SJCRH30 (cell line): ENCODE results near the gene LGALS16. TPM values are rescaled to one million over a fixed set of nuclear protein-coding genes. Genes with fewer than 3 reads are reported as not detected.
"Not testable (repeated sequence)": the region's sequence is repeated elsewhere in the genome, so short reads cannot be mapped to it uniquely, and the experiment has no call there.

Experiments used
- DNase-seq, 2 experiments: peaks; one replicate each; pipeline ENCODE4 v3.0.0-alpha.2; 2015 to 2020
- H3K27ac ChIP-seq: fragments of 250-450 bp; sonication (Bioruptor Pico); 2 replicates; pipeline ENCODE4 v1.5.1; 2020; ENCODE audit warnings: mild to moderate bottlenecking, moderate library complexity
- H3K27me3 ChIP-seq: fragments of 250-450 bp; sonication (Bioruptor Pico); 2 replicates; pipeline ENCODE4 v1.5.1; 2020; ENCODE audit warnings: mild to moderate bottlenecking, moderate library complexity
- H3K36me3 ChIP-seq: fragments of 250-450 bp; sonication (Bioruptor Pico); 2 replicates; pipeline ENCODE4 v1.5.1; 2020; ENCODE audit warnings: mild to moderate bottlenecking, moderate library complexity
- H3K4me1 ChIP-seq: fragments of 250-450 bp; sonication (Bioruptor Pico); 2 replicates; pipeline ENCODE4 v1.5.1; 2020; ENCODE audit warnings: mild to moderate bottlenecking, moderate library complexity
- H3K4me3 ChIP-seq: fragments of 250-450 bp; sonication (Bioruptor Pico); 2 replicates; pipeline ENCODE4 v1.5.1; 2020; ENCODE audit warnings: mild to moderate bottlenecking, moderate library complexity
- H3K9me3 ChIP-seq: fragments of 250-450 bp; sonication (Bioruptor Pico); replicated peaks from 2 replicates; pipeline ENCODE4 v1.5.1; 2020; ENCODE audit warnings: mild to moderate bottlenecking, moderate library complexity
- total RNA-seq: library from RNA; depleted of rRNA; stranded (reverse); fragments of >200 nt; shearing (Covaris generic); gene quantifications from 2 replicates; pipeline ENCODE4 v1.2.3, GENCODE V29; 2014

Gene LGALS16
- total RNA-seq, 1 experiment from 2014 or later: not detected

DNA sequence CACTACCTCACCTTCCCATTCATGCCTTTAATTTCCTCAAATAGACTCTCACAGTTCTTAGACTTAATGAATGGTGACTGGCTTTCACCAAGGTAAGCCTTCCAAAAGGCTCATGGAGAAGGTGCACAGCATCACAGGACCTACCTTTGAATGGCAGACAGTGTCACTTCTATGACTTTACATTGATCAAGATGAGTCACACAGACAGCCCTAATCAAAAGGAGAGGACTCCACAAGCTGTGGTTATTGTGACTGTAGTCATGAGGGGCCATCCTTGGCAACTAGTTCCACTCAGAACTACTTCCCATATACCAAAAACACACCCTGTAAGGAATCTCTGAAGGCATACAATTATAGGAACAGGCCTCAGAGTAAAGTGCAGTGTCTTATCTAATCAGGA is 5.9 kb downstream of the LGALS16 start:
- H3K27ac ChIP-seq: no peak overlapping the region
- H3K36me3 ChIP-seq: no peaks in the 10 kb centered on the region
- no peak overlapping the region for H3K4me3 ChIP-seq
- H3K4me1 ChIP-seq: no peaks in the 10 kb centered on the region
- peaks cover 3% of the 10 kb centered on the region; the same call in 1 of the 2 replicates for H3K27me3 ChIP-seq
- no peak for DNase-seq
- peaks cover 3% of the 10 kb centered on the region; the same call in 1 of the 2 replicates for H3K9me3 ChIP-seq

DNA sequence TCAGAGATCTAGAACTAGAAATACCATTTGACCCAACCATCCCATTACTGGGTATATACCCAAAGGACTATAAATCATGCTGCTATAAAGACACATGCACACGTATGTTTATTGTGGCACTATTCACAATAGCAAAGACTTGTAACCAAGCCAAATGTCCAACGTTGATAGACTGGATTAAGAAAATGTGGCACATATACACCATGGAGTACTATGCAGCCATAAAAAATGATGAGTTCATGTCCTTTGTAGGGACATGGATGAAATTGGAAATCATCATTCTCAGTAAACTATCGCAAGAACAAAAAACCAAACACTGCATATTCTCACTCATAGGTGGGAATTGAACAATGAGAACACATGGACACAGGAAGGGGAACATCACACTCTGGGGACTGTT is 14.1 kb downstream of the LGALS16 start:
- not testable (repeated sequence) for H3K4me1 ChIP-seq

DNA sequence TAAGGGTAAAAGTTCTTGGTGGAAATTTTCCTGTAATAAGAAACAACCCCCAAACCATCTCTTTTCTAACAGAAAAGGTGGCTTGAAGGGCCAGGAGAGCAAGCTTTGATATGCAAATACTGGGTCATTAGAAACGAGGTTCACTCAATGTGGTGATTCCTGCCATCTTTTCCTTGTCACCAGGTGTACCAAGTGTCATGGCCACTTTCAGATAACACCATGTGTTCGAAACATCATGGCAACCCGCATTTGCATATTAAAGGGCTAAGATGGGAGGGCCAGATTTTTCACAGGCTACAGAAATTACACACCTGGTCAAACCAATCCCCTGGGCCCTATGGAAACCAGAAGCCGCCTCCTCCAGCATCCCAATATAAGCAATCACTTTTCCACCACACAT is 15.3 kb downstream of the LGALS16 start:
- Histone ChIP-seq H3K4me1 (no peaks in the 10 kb centered on the region), H3K4me3 (no peak overlapping the region), H3K36me3 (no peaks in the 10 kb centered on the region), H3K27ac (no peak overlapping the region), H3K27me3 (no peaks in the 10 kb centered on the region), H3K9me3 (no peaks in the 10 kb centered on the region)
- DNase-seq: no peak

More for the DNA sequence above, 14.1 kb downstream of the LGALS16 start:
- not testable (repeated sequence) for H3K4me3 ChIP-seq, H3K9me3 ChIP-seq, H3K27me3 ChIP-seq, DNase-seq, H3K36me3 ChIP-seq, H3K27ac ChIP-seq

DNA sequence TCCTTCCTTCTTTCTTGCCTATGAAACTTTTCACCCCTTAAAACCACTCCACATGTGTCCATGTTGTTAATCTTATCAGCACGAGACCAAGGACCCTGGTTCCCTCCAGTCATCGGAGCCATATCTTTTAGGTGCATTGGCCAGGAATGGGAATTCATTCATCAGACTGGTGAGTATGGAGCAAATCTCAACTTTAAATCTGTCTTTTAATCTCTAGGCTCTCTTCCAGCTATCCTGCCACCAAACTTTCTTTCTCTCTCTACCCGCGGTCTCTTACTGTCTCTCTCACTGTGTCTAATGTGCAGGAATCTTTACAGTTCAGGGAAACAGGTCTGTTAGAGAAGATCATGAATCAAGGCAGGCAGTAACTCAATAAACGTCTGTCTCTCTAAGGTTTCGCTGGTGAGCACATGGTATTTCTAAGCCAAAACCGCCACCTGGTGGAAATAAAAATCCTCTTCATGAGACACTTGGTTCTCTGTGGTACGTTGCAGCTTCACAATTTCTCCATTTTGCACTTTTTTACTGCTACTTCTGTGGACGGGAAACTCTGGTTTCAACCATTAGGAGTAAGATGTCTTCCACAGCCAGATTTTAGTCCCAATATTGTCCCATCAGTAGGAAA is 16.1 kb downstream of the LGALS16 start:
- Histone ChIP-seq H3K27me3 (no peaks in the 10 kb centered on the region), H3K27ac (no peak overlapping the region), H3K4me1 (no peaks in the 10 kb centered on the region), H3K9me3 (no peaks in the 10 kb centered on the region), H3K36me3 (no peaks in the 10 kb centered on the region), H3K4me3 (no peak overlapping the region)
- peak; percentile 52 to 85 for DNase-seq

DNA sequence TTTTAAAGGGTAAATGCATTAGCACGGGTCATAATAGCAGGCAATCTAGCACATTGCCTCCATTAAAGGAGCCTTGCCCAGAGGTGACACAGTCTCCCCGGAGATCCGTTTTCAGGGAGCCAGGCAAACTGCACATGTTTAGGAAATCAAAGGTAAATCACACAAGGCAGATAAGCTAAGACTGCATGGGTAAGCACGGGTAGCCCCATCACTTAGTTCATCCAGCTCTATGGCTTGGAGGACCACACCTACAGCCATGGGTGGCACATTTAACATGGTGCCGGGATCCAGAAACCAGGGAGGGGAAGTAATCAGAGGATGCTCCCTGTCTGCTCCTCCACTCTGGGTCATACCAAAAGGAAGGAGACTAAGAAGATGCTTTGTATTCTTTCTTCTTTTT is 16.8 kb downstream of the LGALS16 start:
- Histone ChIP-seq H3K36me3 (no peaks in the 10 kb centered on the region), H3K27me3 (no peaks in the 10 kb centered on the region), H3K4me1 (peaks cover 5% of the 10 kb centered on the region), H3K9me3 (no peaks in the 10 kb centered on the region), H3K4me3 (no peak overlapping the region), H3K27ac (no peak overlapping the region)
- DNase-seq: no peak

DNA sequence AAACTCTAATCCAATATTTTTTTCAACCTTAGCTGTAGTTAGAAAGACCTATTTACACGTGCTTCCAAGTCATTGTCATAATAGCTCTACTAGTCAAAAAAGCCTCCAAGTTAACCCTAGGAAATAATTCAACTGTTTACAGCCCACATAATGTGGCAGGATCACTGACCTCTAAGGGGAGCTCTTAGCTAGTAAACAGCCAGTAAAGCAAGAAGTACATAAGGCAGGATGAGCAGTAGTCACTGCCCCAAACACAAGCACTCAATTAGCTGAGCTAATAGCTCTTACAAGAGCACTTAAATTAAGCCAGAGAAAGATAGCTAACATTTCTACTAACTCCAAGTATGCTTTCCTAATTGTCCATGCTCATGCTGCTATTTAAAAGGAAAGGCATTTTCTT is 18.1 kb downstream of the LGALS16 start:
- not testable (repeated sequence) for H3K36me3 ChIP-seq, H3K4me3 ChIP-seq, H3K27ac ChIP-seq, H3K9me3 ChIP-seq, H3K27me3 ChIP-seq
- DNase-seq: peak in 1 of 2 experiments; percentile 50
- H3K4me1 ChIP-seq: peaks cover 18% of the 10 kb centered on the region

DNA sequence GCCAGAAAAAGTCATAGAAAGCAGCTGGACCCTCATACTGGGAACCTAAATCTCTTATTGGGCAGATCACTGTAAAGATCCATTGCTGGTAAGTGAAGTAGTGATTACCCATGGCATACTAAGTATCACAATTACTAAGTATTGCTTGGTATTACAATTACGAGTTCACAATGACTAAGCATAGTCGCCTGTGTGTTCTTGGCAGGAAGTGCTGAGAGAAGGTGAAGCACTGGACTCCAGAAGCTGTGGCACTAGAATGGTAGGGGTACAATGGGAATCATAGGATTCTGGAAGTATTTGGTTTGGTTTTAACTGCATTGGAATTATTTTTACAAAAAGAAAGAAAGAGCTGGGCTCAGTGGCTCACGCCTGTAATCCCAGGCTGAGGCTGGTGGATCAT is 20.3 kb downstream of the LGALS16 start:
- H3K27ac ChIP-seq: no peak overlapping the region
- no peaks in the 10 kb centered on the region for H3K36me3 ChIP-seq
- H3K27me3 ChIP-seq: no peaks in the 10 kb centered on the region
- peaks cover 20% of the 10 kb centered on the region for H3K4me1 ChIP-seq
- no peak overlapping the region for H3K4me3 ChIP-seq
- no peaks in the 10 kb centered on the region for H3K9me3 ChIP-seq
- no peak for DNase-seq

DNA sequence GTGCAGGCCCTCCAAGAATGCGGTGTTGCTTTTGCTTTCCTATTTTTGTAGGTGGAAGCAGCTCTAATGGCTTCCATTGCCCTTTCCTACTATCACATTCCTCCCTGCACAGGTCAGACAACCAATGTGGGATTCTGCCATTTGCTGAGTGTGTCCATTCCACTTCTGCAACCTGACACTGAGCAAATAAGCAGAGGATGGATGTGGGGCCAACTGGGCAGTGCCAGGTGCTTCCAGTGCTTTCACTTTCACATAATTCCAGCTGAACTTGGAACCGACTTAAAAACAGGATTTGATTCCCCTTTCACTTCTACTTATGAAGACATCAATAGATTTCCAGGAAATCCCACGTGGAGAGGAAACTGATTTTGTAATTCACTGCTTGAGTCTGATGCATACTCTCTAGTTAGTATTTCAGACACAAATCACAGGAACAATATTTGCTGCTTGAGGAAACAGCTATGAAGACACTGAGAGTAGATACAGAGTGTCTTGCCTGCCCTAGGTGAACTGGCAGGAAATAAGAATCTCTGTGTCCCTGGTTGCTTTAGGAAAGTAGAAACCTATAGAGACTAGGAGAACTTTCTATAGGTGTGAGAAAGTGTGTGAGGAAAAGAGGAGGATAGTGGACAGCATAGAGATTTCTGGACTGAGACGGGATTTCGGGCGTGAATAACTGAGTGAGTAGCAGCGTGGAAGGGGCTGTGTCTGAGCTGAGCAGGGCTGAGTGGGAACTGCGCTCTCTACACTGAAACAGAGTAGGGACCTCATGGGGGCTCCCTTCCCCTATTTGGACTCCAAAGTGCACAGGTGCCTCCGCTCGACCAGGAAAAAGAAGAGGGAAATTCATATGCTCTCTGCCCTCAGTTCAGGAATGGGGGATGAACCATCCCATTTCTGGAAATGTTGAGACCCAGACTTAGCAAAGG is 22.5 kb downstream of the LGALS16 start:
- peaks cover 20% of the 10 kb centered on the region for H3K4me1 ChIP-seq
- DNase-seq: peak; percentile 71 to 82
- H3K27ac ChIP-seq: peak overlapping the region; percentile 6; the same call in 1 of the 2 replicates
- 0 out of 2 replicates have a peak, but pooled peaks cover 6% of the 10 kb centered on the region for H3K27me3 ChIP-seq
- no peaks in the 10 kb centered on the region for H3K9me3 ChIP-seq
- no peaks in the 10 kb centered on the region for H3K36me3 ChIP-seq
- H3K4me3 ChIP-seq: no peak overlapping the region

DNA sequence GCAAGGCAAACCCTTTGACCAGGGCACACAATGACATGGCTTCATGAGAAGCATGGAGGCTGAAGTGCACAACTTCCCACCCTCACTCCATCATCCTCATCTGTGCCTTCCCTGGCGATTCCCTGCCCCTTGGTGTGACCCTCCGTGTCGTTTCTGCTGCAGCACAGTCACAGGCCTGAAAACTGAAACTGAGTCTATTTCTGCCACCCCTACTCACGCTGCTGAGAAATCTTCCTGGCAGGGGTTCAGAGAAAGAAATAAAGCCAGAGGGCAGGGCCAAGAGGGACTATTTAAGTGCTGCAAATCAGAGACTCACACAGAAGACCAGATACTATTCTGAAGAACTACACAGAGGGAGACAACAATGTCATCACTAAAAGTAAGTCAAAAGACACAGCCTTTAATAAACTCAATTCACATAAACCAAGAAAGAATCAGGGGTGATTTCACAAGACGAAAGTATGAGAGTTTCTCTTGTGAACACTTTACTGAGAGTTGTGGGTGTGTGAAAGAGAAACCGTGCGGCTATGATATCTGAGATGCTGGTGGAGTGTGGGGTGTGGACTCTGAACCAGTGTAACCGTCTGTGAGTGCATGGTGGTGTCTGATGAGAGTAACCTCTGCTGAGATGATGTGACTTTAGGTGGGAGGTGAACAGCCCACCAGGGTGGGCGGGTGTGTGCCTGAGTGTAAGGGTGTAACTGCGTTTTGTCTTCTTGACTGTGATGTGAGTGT is 23.5 kb downstream of the LGALS16 start:
- Histone ChIP-seq H3K27ac (no peak overlapping the region), H3K4me3 (no peak overlapping the region), H3K9me3 (no peaks in the 10 kb centered on the region), H3K27me3 (0 out of 2 replicates have a peak, but pooled peaks cover 6% of the 10 kb centered on the region), H3K4me1 (peaks cover 23% of the 10 kb centered on the region), H3K36me3 (no peaks in the 10 kb centered on the region)
- DNase-seq: peak in 1 of 2 experiments; percentile 15

DNA sequence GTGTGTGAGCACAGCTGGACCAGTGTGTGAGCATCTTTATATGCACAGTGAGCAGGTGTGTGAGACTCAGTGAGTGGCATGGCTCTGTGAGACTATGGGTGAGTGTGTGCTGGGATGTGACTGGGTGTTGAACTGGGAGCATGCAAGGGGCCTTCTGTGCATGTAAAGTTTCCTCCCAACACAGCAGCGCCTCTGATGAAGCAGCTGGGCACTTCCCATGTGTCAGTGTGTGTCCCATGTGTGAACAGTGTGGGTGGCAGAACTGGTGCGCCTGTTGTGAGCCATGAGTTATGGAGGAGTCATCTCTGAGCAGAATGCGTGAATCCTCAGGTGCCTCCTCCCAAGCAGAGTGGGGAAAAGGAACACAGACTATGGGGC is 24.1 kb downstream of the LGALS16 start:
- H3K4me3 ChIP-seq: no peak overlapping the region
- no peak overlapping the region for H3K27ac ChIP-seq
- no peaks in the 10 kb centered on the region for H3K36me3 ChIP-seq
- H3K9me3 ChIP-seq: no peaks in the 10 kb centered on the region
- no peak for DNase-seq
- peaks cover 28% of the 10 kb centered on the region for H3K4me1 ChIP-seq
- 0 out of 2 replicates have a peak, but pooled peaks cover 6% of the 10 kb centered on the region for H3K27me3 ChIP-seq

DNA sequence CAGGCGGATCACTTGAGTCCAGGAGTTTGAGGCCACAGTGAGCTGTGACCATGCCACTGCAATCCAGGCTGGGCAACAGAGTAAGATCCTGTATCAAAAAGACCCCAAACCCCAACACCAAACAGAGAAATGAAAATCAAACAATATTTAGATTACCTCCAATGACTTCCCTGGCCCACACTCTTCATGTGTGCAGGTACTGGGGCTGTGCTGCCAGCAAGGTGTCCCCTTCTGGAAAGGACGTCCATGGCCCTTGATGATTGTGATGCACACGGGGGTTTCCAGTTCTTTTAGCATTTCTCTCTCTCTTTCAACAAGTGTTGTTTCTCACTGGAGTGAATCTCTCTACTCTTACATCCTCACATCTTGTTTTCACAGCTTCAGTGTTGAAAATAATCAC is 24.9 kb downstream of the LGALS16 start:
- no peak for DNase-seq
- Histone ChIP-seq H3K9me3 (no peaks in the 10 kb centered on the region), H3K27me3 (0 out of 2 replicates have a peak, but pooled peaks cover 6% of the 10 kb centered on the region), H3K4me3 (no peak overlapping the region), H3K36me3 (no peaks in the 10 kb centered on the region), H3K4me1 (peaks cover 28% of the 10 kb centered on the region), H3K27ac (no peak overlapping the region)

DNA sequence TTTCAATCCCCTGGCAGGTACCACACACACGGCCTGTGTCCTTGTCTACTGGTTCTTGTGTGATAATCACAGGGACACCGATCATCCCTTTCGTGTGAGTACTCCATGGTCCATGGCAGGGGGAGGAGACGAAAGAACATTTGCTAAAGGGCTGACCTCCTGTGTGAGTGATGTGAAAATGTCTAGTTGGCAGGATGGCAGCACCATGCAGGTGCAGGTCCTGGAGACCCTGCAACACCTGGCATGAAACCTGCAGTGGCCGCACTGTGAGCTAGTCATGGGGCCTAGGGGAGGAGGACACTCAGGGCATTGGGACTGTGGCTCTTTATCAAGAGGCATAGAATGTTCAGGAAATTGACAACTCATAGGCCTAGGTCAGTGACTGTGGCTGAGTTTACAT is 25.7 kb downstream of the LGALS16 start:
- no peak for DNase-seq
- no peak overlapping the region for H3K27ac ChIP-seq
- 0 out of 2 replicates have a peak, but pooled peaks cover 6% of the 10 kb centered on the region for H3K27me3 ChIP-seq
- H3K9me3 ChIP-seq: no peaks in the 10 kb centered on the region
- no peak overlapping the region for H3K4me3 ChIP-seq
- H3K36me3 ChIP-seq: no peaks in the 10 kb centered on the region
- H3K4me1 ChIP-seq: peaks cover 28% of the 10 kb centered on the region

DNA sequence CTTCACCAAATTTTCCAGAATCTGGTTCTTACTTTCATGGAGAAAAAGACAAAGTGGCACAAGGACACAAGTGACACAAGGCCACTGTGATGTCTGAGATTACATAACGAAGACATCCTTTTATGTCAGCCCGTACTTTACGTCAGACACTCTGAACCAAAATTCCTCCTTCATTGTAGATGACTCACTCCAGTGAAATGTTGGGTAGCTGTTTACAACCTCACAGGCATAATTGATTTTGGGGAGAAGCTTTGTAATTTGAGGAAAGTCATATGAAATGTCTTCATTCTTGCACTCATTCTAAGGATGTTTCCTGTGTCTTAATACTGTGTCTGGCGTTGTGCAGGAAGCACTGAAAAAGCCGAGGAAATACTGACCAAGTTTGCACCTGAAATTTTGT is 28.6 kb downstream of the LGALS16 start:
- Histone ChIP-seq H3K27ac (no peak overlapping the region), H3K9me3 (no peaks in the 10 kb centered on the region), H3K36me3 (no peaks in the 10 kb centered on the region), H3K27me3 (0 out of 2 replicates have a peak, but pooled peaks cover 6% of the 10 kb centered on the region), H3K4me1 (peaks cover 7% of the 10 kb centered on the region; the same call in 1 of the 2 replicates), H3K4me3 (no peak overlapping the region)
- DNase-seq: no peak

DNA sequence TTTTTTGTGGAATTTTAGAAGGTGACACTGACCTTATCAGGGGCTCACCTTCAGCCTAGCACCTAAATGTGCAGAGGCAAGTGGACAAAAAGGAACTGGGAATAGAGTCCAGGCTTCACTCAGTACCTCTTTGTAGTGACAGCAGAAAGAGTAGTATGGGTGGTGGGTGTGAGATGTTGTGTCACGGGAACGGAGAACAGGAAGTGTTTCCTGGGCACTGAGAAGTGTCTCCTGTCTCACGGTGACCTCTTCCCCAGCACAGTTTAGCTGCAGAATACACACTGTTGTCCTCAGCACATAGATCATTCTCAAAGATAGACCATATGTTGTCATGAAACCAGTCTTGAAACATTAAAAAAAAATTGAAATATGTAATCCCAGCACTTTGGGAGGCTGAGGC is 31.0 kb downstream of the LGALS16 start:
- Histone ChIP-seq H3K4me3 (no peak overlapping the region), H3K27ac (no peak overlapping the region), H3K27me3 (0 out of 2 replicates have a peak, but pooled peaks cover 6% of the 10 kb centered on the region), H3K4me1 (peaks cover 7% of the 10 kb centered on the region; the same call in 1 of the 2 replicates), H3K9me3 (peaks cover 3% of the 10 kb centered on the region; the same call in 1 of the 2 replicates), H3K36me3 (no peaks in the 10 kb centered on the region)
- no peak for DNase-seq

DNA sequence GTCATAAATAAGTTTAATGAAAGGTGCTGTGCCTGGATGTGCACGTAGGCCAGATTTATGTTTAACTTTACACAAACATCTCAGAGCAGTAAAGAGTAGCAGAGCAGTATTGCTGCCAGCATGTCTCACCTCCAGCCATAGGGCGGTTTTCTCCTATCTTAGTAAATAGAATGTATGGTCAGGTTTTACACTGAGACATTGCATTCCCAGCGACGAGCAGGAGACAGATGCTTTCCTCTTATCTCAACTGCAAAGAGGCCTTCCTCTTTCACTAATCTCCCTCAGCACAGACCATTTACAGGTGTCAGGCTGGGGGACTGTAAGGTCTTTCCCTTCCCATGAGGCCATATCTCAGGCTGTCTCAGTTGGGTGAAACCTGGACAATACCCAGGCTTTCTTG is 32.9 kb downstream of the LGALS16 start:
- not testable (repeated sequence) for H3K27me3 ChIP-seq, H3K27ac ChIP-seq, H3K9me3 ChIP-seq, H3K4me1 ChIP-seq, H3K4me3 ChIP-seq, DNase-seq, H3K36me3 ChIP-seq
